RWPE2 (cell line): ENCODE measurements around the gene PNO1.

Experiments
- ATAC-seq: fragments of 200-7000 bp; cut with Tn5 transposase; 3 replicates; pipeline ENCODE4 v1.9.1; 2021; ENCODE audit warnings: low read depth
- DNase-seq: peaks from one replicate; pipeline ENCODE4 v3.0.0-alpha.2; 2020; ENCODE audit warnings: low spot score
- H3K27ac ChIP-seq: fragments of 450-650 bp; 2 replicates; pipeline ENCODE4 v1.5.1; 2017; ENCODE audit warnings: mild to moderate bottlenecking; ENCODE audit not compliant: poor library complexity, severe bottlenecking
- H3K27me3 ChIP-seq: fragments of 250-450 bp; sonication (Bioruptor Pico); 2 replicates; pipeline ENCODE4 v1.5.1; 2021; ENCODE audit warnings: mild to moderate bottlenecking, moderate library complexity; ENCODE audit not compliant: insufficient read depth, poor library complexity, severe bottlenecking
- H3K36me3 ChIP-seq: fragments of 250-450 bp; sonication (Bioruptor Pico); 2 replicates; pipeline ENCODE4 v1.5.1; 2020; ENCODE audit warnings: low read depth, mild to moderate bottlenecking, moderate library complexity
- H3K4me1 ChIP-seq: fragments of 250-450 bp; sonication (Bioruptor Pico); 2 replicates; pipeline ENCODE4 v1.5.1; 2021; ENCODE audit warnings: mild to moderate bottlenecking, moderate library complexity; ENCODE audit not compliant: insufficient read depth, poor library complexity, severe bottlenecking
- H3K4me3 ChIP-seq: fragments of 250-450 bp; sonication (Bioruptor Pico); 2 replicates; pipeline ENCODE4 v1.5.1; 2021; ENCODE audit warnings: mild to moderate bottlenecking, moderate library complexity; ENCODE audit not compliant: severe bottlenecking
- H3K9me3 ChIP-seq: fragments of 250-450 bp; sonication (Bioruptor Pico); 2 replicates; pipeline ENCODE4 v1.5.1; 2021; ENCODE audit warnings: mild to moderate bottlenecking, moderate library complexity; ENCODE audit not compliant: severe bottlenecking
- CTCF ChIP-seq: fragments of 450-650 bp; IDR thresholded peaks from one replicate; pipeline ENCODE4 v1.5.1; 2017; ENCODE audit warnings: mild to moderate bottlenecking, moderate library complexity; ENCODE audit not compliant: poor library complexity, severe bottlenecking

The PNO1 gene

GRCh38 chr2:68125821-68126220 is 31.9 kb upstream of the PNO1 start:
- H3K4me1 ChIP-seq, result no peaks in the 10 kb centered on the region
- H3K27me3 ChIP-seq, result no peaks in the 10 kb centered on the region
- no peak overlapping the region for H3K4me3 ChIP-seq
- no peak for DNase-seq
- ATAC-seq, result no peak
- no peak for TF ChIP-seq CTCF
- no peak overlapping the region for H3K27ac ChIP-seq
- no peaks in the 10 kb centered on the region for H3K9me3 ChIP-seq
- peaks cover 4% of the 10 kb centered on the region; the same call in 1 of the 2 replicates for H3K36me3 ChIP-seq

GRCh38 chr2:68126561-68126960 is 31.1 kb upstream of the PNO1 start:
- Histone ChIP-seq H3K27ac (no peak overlapping the region), H3K9me3 (no peaks in the 10 kb centered on the region), H3K36me3 (peaks cover 4% of the 10 kb centered on the region; the same call in 1 of the 2 replicates), H3K27me3 (no peaks in the 10 kb centered on the region), H3K4me1 (no peaks in the 10 kb centered on the region), H3K4me3 (no peak overlapping the region)
- no peak for DNase-seq
- ATAC-seq, result no peak
- TF ChIP-seq CTCF, result no peak

- no peaks in the 10 kb centered on the region for H3K9me3 ChIP-seq
- DNase-seq, result no peak
Observed at GRCh38 chr2:68127358-68128242, 30.1 kb upstream of the PNO1 start.

GRCh38 chr2:68134120-68134519 is 23.6 kb upstream of the PNO1 start:
- no peak for TF ChIP-seq CTCF
- Histone ChIP-seq H3K4me1 (no peaks in the 10 kb centered on the region), H3K27me3 (no peaks in the 10 kb centered on the region), H3K9me3 (no peaks in the 10 kb centered on the region), H3K36me3 (peaks cover 26% of the 10 kb centered on the region), H3K27ac (no peak overlapping the region), H3K4me3 (no peak overlapping the region)
- ATAC-seq, result no peak
- no peak for DNase-seq

More at GRCh38 chr2:68127358-68128242, 30.1 kb upstream of the PNO1 start:
- Histone ChIP-seq H3K36me3 (peaks cover 4% of the 10 kb centered on the region; the same call in 1 of the 2 replicates), H3K4me1 (no peaks in the 10 kb centered on the region), H3K4me3 (no peak overlapping the region), H3K27ac (no peak overlapping the region), H3K27me3 (no peaks in the 10 kb centered on the region)
- ATAC-seq, result no peak
- no peak for TF ChIP-seq CTCF

GRCh38 chr2:68134554-68134953 is 23.1 kb upstream of the PNO1 start:
- Histone ChIP-seq H3K4me1 (no peaks in the 10 kb centered on the region), H3K36me3 (peaks cover 26% of the 10 kb centered on the region), H3K27ac (no peak overlapping the region), H3K27me3 (no peaks in the 10 kb centered on the region), H3K9me3 (no peaks in the 10 kb centered on the region), H3K4me3 (no peak overlapping the region)
- ATAC-seq (no peak), DNase-seq (no peak)
- TF ChIP-seq CTCF, result no peak
